ENCODE results near the gene S100A8.
"Not testable (repeated sequence)": the region's sequence is repeated elsewhere in the genome, so short reads cannot be mapped to it uniquely, and the experiment has no call there.

S100A8 gene

DNA sequence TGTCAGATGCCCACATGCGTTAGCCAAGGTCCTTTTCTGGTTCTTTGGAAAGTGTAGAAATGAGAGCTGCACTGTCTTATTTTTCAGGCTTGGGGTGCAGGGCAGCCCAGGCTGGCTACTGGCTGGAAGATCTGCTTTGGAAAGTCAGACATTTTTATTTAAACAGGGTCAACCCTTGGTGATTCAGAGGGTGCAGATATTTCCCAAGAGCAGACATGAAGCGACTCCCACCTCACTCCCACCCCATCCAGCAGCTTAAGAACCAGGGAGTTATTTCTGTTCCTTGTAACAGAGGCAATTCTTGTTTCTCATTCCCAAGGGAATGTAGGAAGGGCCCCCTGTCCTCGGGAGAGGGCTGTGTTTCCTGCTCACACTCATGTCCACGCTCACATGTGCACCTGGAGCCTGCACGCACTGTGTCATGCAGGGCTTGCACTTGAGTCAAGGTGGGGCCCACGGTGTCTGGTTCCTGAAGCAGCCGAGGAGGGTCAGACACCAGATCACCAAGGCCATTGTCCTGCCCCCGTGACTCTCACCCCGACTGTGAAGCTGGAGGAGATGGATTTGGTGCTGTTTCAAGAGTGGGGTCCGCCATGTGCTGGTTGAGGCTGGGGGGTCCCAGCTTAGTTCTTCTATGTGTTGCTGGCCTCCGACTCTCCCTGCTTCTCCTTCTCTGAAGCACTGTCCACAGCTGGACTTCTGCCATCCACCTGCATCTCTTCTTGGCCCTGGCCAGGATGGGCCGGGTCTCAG is 26.4 kb upstream of the S100A8 start:
- no peak for DNase-seq (ENCODE audit: low read depth in 2 of 2)

DNA sequence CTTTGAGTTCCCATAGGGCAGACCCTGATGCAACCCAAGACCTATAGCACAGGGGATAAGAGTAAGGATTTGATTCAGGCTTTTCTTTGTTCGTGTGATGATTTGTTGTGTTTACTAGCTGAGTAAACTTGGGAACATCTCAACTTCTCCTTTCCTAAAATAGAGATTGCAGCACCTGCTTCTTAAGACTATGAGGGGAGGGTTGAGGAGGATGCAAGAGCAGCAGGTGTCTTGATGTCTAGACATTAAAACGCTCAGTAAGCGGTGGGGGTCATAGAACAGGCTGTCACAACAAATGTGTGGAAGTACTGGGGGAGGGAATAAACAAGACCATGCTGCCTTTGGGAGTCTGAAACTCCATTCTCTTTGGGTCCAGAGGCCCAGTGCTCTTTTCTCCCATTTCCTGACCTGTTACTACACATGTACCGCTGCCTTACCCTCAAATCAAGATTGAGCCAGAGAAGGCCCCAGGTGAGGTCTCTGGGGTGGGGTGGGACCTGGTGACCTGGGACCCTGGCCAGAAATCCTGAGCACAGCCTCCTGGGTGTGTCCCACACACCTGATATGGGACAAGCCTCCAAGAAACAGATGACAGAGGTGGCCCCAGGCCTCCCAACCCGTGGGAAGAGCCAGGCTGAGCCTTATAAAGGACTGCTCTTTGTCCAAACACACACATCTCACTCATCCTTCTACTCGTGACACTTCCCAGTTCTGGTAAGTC is 25.1 kb upstream of the S100A8 start, which contains the start of gene S100A7A:
S100A7A (plus strand) TSS at position 671 of the 721 bp plus-strand sequence. CDS start 1,563 bp downstream, outside the sequence.
- DNase-seq (ENCODE audit: low read depth in 2 of 2): no peak

DNA sequence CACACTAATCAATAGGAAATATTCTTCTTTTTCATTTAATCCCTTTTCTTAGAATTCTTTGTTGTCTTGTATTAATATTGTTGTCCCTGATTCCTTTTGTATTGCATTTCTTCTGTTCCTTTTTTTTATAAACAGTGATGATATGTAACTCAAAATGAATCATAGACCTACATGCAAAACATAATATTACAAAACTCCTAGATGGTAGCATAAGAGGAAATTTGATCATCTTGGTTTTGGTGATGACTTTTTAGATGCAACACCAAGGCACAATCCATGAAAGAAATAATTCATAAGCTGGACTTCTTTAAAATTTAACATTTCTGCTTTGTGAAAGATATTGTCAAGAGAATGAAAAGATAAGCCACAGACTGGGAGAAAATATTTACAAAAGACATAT is 23.1 kb upstream of the S100A8 start:
- DNase-seq (ENCODE audit: low read depth in 2 of 2): not testable (repeated sequence)

DNA sequence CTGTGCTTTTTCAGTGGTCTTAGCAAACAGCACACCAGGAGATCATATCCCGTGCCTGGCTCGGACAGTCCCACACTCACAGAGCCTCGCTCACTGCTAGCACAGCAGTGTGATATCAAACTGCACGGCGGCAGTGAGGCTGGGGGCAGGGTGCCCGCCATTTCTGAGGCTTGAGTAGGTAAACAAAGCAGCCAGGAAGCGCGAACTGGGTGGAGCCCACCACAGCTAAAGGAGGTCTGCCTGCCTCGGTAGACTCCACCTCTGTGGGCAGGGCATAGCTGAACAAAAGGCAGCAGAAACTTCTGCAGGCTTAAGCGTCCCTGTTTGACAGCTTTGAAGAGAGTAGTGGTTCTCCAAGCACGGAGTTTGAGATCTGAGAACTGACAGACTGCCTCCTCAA is 16.4 kb upstream of the S100A8 start:
- DNase-seq (ENCODE audit: low read depth in 2 of 2): not testable (repeated sequence)

DNA sequence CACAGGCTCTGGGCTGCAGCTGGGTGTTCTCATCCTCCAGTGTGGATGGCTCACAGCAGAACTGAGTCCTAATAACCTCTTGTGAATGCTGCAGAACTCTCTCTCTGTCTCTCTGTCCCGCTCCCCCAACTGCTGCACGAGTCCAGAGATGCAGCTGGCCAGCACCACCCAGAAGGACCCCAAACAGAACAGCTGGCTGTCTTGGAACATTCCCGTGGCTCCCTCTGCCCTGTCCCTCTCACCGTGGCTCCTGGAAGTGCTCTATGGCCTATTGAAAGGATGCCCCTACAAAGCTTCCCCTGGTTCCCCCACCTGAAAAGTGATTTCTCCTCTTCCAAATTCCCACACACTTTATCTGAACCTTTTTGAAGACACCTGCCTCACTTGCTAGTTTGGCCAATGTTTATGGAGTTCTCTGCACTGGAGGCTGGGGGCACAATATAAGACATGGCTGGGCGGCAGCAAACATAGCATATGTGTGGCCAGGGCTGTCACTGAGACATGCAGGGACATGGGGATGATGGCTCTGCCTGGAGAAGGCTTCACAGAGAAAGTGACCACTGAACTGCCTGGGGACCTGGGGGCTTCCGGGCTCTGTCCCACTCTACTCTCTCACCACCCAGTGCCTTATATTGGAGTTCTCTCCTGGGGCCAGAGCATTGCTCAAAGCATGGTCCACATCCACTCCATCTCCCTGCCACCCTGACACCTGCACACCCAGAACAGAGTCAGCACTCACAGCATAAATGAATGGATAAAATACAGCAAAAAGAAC is 15.1 kb upstream of the S100A8 start:
- not testable (repeated sequence) for DNase-seq (ENCODE audit: low read depth in 2 of 2)

DNA sequence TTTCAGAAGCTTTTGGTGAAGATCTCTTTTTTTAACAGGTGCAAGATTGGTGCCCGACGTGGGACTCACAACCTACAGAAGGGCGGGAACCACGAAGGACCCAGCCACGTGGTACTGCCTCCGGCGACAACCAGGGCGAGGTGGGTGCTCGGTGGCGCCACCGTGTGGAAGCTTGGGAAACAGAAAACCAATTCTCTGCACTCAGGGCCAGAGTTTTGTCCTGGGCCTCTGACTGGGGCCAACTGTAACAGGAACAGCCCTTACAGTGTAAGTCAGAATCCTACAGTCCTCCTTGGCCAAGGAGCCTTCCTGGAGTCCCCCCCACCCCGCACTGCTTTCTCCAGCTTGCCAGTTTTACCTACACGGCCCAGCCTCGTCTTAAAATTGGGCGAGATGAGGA is 13.9 kb upstream of the S100A8 start:
- DNase-seq (ENCODE audit: low read depth in 2 of 2): peak in 1 of 2 donors; percentile 19

DNA sequence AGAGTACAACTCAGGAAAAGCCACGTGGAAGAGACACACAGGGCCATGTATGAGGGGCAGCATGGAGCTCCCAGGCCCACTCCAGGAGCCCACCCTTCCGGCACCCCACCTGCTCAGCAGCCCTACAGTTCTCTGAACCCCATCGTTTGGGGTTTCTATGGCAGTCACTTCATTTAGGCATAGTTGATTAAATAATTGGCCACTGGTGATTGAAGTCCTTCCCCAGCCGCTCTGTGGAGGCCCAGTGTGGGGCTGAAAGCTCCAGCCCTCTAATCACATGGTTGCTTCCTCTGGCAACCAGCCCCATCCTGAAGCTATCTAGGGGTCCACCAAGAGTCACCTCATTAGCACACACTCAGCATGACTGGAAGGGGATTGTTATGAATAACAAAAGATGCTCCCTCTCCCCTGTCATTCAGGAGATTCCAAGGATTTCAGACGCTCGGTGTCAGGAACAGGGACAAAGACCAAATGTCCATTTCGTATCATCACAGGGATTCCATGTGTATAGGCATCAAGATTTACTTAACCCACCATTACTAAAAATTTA is 13.3 kb upstream of the S100A8 start:
- DNase-seq (ENCODE audit: low read depth in 2 of 2): no peak

DNA sequence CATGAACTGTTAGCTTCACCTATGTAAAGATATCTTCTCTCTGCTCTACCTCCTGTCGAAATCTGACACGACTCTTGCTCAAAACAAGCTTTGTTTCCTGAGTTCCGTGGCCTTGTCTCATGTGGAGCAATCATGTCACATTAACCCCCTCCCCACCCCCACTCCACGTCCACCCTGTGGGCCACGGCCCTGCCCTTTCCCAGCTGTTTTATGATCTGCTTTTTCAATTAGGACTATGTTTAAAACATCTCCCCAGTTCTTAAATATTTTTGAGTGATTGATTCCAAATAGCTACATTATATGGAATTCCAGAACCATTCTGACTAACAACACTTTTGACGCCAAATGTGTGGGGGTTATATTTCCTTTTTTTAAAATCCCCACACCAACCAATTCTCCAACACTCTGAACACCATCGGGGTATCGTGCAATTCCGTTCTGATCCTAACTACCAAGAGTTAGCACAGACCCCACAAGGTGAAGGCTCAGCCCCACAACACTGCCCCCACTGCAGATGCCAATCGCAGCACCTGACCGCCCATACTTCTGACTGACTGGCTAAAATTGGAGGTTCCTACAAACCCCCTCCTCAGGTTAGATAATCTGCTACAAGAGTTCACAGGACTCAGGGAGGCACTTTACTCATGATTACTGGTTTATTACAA is 12.7 kb upstream of the S100A8 start:
- DNase-seq (ENCODE audit: low read depth in 2 of 2): no peak

DNA sequence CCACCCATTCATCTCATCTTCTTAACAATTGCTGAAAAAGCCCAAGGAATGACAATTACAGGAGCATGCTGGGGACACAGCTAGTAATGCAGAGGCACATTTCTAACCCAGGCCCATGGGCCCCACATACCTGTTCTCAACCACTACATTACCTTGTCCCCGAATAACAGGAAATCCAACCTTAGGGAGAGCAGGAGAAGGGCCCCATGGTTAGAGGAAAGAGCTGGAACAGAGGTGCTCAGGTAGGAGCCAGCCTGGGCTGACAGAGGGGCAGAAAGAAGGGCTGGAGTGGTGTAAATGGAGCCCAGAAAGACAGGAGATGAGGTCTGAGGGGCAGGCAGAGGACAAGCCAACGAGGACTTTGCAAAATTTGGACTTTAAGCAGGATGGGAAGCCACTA is 11.4 kb upstream of the S100A8 start:
- DNase-seq (ENCODE audit: low read depth in 2 of 2): no peak

DNA sequence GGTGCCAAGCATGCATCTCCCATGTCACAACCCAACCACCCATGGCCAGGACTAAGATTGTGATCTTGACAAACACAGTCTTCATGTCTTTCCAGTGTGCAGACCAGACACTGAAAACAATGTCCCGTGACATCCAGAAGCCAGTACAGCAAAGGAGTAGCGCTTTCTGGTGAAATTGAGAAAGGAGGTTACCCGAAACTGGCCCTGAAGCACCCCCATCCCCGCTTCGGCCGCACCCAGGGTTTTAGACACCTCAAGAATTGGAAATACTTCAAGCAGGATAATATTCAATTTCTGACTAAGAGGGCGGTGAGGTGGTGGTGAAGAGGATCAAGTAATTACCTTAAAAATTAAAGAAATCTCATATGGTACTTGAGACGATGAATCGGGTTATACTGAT is 10.6 kb upstream of the S100A8 start:
- no peak for DNase-seq (ENCODE audit: low read depth in 2 of 2)

DNA sequence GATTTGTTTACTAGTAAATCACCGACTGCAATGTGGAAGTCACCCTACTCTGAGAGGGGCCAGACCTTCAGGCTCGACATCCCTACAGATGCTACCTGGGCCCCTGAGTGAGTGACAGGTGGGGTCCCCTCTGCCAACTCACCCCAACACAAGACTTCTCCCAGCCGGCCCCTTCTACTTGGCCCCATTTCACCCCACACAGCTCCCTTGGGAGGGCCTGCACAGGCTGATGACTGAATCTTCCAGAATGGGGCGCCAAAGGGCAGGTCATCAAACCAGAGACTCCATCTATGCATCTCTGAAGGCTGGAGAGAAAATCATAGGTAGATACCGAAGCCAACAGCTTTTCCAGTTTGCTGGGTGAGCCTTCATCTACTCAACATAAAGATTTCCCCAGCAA is 9.4 kb upstream of the S100A8 start:
- no peak for DNase-seq (ENCODE audit: low read depth in 2 of 2)

DNA sequence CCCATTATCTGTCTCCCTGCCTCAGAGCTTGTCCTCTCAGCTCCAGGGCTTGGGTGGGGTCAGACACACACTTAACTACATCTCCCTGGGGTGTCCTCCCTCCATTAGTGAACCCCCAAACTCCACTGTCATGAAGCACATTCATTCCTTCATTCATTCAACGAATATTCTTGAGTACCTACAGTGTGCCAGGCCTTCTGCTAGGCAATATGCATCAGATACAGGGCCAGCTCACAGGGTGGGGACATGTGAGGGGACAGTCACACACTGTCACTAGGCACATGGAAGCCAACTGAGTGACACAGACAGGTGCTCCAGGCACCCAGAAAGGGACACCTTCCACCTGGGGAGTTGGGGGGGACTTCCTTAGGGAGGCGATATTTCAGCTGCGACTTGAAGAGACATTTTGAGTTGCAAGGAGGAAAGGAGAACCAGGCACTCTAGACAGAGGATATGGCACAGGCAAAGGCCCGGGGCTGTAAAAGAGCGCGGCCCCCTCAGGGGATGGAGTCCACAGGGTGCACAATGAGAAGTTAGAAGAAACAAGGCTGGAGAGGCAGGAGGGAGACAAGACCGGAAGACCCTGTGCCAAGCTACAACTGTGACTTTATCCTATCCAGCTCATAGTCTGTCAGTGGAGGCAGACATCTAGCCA is 8.7 kb upstream of the S100A8 start:
- no peak for DNase-seq (ENCODE audit: low read depth in 2 of 2)

DNA sequence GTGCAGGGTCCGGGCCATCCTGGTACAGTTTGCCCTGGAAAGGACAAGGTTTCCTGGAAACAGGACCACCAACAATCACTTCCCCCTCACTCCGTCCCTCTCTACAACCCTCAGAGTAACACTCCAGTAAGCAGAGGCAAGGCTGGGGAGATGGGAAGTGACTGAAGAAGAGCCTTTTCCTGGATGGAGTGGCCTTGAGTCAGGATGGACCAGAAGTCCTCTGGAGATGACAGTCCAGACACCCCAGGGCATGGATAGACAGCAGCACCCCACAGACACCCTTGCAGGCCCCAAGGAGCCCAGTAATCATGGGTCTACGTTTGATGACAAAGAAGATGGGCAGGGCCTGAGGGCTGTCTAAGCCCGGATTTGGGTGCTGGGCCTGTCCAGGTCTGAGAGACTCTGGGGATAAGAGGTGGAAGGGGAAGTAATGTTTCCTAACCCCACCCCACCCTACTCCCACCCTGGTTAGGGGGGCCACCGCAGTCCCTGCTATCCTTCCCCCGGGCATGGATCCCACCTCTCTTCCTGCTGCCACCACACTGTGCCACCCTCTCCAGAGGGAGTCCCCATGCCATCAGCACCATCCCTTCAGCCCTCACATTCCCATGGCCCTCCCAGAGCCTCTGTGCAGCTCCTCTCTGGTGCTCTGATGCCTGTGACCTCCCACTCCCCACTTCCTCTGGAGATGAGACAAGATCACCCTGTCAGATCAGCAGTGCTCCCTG is 7.2 kb upstream of the S100A8 start:
- DNase-seq (ENCODE audit: low read depth in 2 of 2): no peak

DNA sequence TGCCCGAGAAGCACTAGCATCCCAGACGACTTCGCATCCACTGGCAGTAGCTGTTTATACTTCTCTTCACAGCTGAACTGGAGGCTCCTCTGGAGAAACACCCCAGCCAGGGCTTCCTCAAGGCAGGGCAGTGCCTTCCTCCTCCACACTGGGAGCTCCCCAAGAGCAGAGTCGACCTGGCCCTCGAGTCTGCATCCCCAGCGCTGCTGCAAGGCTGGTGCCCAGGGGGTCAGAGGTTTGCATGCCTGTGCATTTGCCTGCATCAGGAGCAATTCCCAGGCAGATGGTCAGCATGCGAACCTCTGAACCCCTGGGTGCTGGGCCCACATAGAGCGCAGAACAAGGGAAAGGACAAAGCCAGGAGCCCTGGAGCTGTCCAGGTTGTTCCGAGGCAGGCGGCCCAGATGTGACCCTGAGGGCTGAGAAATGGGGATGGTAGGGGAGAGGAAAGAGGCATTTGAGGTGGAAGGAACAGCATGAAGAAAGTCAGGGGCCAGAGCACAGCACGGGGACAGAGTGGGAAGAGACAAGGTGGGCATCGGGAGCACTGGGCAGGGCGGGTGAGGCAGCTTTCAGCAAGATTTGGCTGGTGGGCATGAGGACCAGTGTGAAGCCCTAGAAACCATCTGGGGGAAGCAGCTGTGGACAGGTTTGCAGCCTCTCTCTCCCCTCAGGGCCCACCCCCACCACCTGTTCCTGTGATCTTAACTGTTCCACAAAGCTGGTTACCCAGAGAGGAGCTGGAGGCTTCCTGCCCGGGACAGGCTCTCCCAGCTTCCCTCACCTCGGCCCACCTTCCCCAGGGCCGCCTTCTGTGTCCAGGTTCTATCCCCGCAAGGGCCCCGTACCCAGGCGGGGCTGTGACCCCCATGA is 6.4 kb upstream of the S100A8 start:
- DNase-seq (ENCODE audit: low read depth in 2 of 2): no peak

DNA sequence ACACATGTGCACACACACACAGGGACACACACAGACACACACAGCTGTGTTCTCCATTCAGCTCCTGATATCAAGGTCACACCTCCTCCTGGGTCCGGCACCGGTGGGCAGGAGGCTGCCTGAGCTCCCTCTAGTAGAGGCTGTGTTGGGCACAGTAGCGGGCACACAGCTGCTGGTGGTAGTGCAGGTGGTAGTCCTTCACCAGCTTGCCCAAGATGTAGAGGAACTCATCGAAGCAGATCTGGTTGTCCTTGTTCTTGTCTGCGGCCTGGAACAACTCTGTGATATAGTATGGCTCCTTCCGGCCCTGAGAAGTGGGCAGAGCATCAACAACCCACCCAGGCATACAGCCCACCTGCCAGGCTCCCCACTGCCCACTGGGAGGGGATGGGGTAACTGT is 5.6 kb upstream of the S100A8 start:
- DNase-seq (ENCODE audit: low read depth in 2 of 2): no peak

DNA sequence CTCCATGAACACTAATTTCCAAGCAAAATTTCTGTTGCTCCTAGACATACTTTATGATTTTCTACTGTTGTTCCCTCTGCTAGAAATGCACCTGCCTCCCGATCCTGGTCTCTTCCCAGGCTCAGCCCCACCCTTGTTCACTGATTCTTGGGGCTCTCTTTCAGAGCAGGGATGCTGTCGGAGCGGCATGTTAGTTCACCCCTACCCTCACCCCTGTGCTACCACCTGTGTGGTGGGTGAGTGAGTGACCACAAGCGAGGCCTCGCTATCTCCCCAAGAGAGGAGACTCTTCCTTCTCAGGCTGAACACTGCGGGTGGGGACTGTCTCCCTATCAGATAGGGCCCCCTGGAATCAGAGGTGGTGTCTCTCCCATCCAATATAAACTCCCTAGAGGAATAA is 4.9 kb upstream of the S100A8 start:
- no peak for DNase-seq (ENCODE audit: low read depth in 2 of 2)

DNA sequence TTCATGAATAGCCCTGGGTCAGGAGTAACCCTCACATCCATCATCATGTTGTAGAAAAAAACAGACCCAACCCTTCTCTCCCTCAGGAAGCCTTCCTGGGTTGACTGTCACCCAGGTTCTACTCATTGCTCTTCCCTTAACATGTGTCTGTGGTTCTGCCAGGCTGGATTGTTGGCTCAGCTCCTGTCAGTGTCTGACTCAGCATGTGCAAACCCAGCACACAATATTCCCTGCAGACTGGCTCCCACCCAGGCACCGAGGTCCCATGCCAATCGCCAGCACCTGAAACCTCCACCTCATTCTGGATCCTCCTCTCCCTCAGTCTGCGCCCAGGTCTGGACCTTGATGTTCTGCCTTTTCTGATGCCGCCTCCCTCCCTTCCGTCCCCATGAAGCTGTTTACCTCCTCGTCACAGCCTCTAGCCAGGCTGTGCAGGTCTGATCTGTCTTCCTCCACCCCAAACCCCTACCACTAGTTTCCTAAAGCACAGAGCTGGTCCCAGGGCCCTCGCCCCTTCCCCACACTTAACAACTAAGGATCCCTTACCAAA is 4.3 kb upstream of the S100A8 start:
- no peak for DNase-seq (ENCODE audit: low read depth in 2 of 2)

DNA sequence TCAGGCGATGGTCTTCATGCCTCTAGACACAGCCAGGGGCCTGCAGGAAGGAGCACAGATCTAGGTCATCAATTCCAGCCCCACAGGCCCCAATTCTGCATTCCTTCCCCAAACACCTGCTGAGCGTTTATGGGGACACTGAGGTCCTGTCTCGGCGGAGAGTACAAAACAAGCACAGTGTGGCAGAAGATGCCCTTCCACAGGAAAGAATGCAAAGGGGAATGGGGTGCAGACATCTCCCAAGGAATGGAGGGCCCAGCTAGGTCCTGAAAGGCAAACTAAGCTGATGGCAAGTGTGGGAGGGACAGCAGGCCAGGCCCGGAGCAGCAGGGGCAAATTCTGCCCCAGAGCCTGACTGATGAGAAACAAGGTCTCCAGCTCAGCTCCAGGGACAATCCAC is 3.5 kb upstream of the S100A8 start:
- DNase-seq (ENCODE audit: low read depth in 2 of 2): no peak

DNA sequence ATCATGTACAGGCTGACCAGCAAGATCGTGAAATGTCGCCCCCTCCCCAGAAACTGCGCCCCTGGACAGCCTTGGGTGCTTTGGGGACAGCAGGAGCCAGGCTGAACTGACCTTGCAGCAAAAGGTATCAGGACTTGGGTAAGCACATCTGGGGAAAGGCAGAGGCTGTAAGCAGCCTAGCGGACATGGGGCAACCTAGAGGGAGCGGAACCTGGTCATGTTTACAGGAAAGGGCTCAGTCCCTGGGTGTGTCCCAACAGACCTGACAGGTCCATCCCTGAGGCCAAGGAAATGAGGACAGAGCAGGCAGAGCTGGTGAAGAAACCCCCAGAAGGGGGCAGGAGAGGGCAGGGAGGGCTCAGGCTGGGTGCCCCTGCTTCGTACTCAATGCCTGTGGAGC is 3.1 kb upstream of the S100A8 start:
- DNase-seq (ENCODE audit: low read depth in 2 of 2): no peak
